ENCODE results near the gene ZNF384.
"Not testable (repeated sequence)": the region's sequence is repeated elsewhere in the genome, so short reads cannot be mapped to it uniquely, and the experiment has no call there.

The ZNF384 gene

GRCh38 chr12:6688999-6689882 is at the start of gene ZNF384:
Gene ZNF384 (minus strand): TSS chr12:6689375. CDS start chr12:6679520, 9,855 bp downstream.
- in situ Hi-C loops (cut with MboI; ENCODE audit: low sequenced_read_pairs), result no loop called here

GRCh38 chr12:6736754-6737153 is 47.6 kb upstream of the ZNF384 start:
- in situ Hi-C loops (cut with MboI; ENCODE audit: low sequenced_read_pairs), result no loop called here

- in situ Hi-C loops (cut with MboI; ENCODE audit: low sequenced_read_pairs), result no loop called here
Observed at GRCh38 chr12:6735448-6736191, 46.4 kb upstream of the ZNF384 start.

- in situ Hi-C loops (cut with MboI; ENCODE audit: low sequenced_read_pairs), result no loop called here
Observed at GRCh38 chr12:6734506-6735387, 45.6 kb upstream of the ZNF384 start.

- in situ Hi-C loops (cut with MboI; ENCODE audit: low sequenced_read_pairs), result no loop called here
Observed at GRCh38 chr12:6730169-6730568, 41.0 kb upstream of the ZNF384 start.

- in situ Hi-C loops (cut with MboI; ENCODE audit: low sequenced_read_pairs), result no loop called here
Observed at GRCh38 chr12:6729186-6729585, 40.0 kb upstream of the ZNF384 start.

GRCh38 chr12:6725350-6725749 is 36.2 kb upstream of the ZNF384 start:
- in situ Hi-C loops (cut with MboI; ENCODE audit: low sequenced_read_pairs), result no loop called here

GRCh38 chr12:6724409-6724797 is 35.2 kb upstream of the ZNF384 start:
- in situ Hi-C loops (cut with MboI; ENCODE audit: low sequenced_read_pairs), result no loop called here

GRCh38 chr12:6723607-6724408 is 34.6 kb upstream of the ZNF384 start, which contains the start of gene COPS7A:
Gene COPS7A (plus strand): TSS chr12:6724046. CDS start chr12:6724657, 611 bp downstream.
- in situ Hi-C loops (cut with MboI; ENCODE audit: low sequenced_read_pairs), result no loop called here

GRCh38 chr12:6722863-6723262 is 33.7 kb upstream of the ZNF384 start:
- in situ Hi-C loops (cut with MboI; ENCODE audit: low sequenced_read_pairs), result no loop called here

- in situ Hi-C loops (cut with MboI; ENCODE audit: low sequenced_read_pairs), result no loop called here
Observed at GRCh38 chr12:6716874-6717437, 27.8 kb upstream of the ZNF384 start.

- in situ Hi-C loops (cut with MboI; ENCODE audit: low sequenced_read_pairs), result not testable (repeated sequence)
Observed at GRCh38 chr12:6716031-6716873, 27.1 kb upstream of the ZNF384 start.

- in situ Hi-C loops (cut with MboI; ENCODE audit: low sequenced_read_pairs), result no loop called here
Observed at GRCh38 chr12:6708960-6709394, 19.8 kb upstream of the ZNF384 start.

- in situ Hi-C loops (cut with MboI; ENCODE audit: low sequenced_read_pairs), result not testable (repeated sequence)
Observed at GRCh38 chr12:6708351-6708750, 19.2 kb upstream of the ZNF384 start.

- in situ Hi-C loops (cut with MboI; ENCODE audit: low sequenced_read_pairs), result no loop called here
Observed at GRCh38 chr12:6703631-6704030, 14.5 kb upstream of the ZNF384 start.

GRCh38 chr12:6701078-6701768 is 12.0 kb upstream of the ZNF384 start:
- in situ Hi-C loops (cut with MboI; ENCODE audit: low sequenced_read_pairs), result no loop called here

- in situ Hi-C loops (cut with MboI; ENCODE audit: low sequenced_read_pairs), result no loop called here
Observed at GRCh38 chr12:6700646-6701051, 11.5 kb upstream of the ZNF384 start, which contains the start of gene PIANP. Gene PIANP (minus strand): TSS chr12:6700815. CDS start chr12:6698061, 2,754 bp downstream.

- in situ Hi-C loops (cut with MboI; ENCODE audit: low sequenced_read_pairs), result no loop called here
Observed at GRCh38 chr12:6699989-6700645, 10.9 kb upstream of the ZNF384 start.
